Liver (tissue), 9 donors: Measurements from ENCODE around the gene ARHGAP19. TPM values are rescaled to one million over a fixed set of nuclear protein-coding genes. Genes with fewer than 3 reads are reported as not detected.

Experiments used
- DNase-seq: peaks from one replicate; pipeline ENCODE4 v3.0.0-alpha.2; 2017; ENCODE audit warnings: low spot score
- H3K27ac ChIP-seq, 2 donors: one replicate each; pipeline ENCODE4 v1.7.0; 2013; ENCODE audit warnings: inconsistent platforms in 2 of 2, low read length in 2 of 2, control low read depth in 1 of 2, low read depth in 1 of 2, mild to moderate bottlenecking in 1 of 2
- H3K27me3 ChIP-seq, 4 donors: one replicate each; pipeline versions ENCODE4 v1.6.1 to v1.7.0; 2013; ENCODE audit warnings: low read length in 3 of 4, inconsistent platforms in 1 of 4, mild to moderate bottlenecking in 1 of 4, moderate library complexity in 1 of 4; ENCODE audit not compliant: control insufficient read depth in 4 of 4, insufficient read depth in 4 of 4
- H3K36me3 ChIP-seq, 4 donors: one replicate each; pipeline versions ENCODE4 v1.6.1 to v1.7.0; 2013; ENCODE audit warnings: low read length in 3 of 4, mild to moderate bottlenecking in 3 of 4, low read depth in 1 of 4, moderate library complexity in 1 of 4; ENCODE audit not compliant: control insufficient read depth in 4 of 4, insufficient read depth in 3 of 4
- H3K4me1 ChIP-seq, 4 donors: one replicate each; pipeline versions ENCODE4 v1.6.1 to v1.7.0; 2013; ENCODE audit warnings: low read length in 3 of 4, mild to moderate bottlenecking in 3 of 4, moderate library complexity in 1 of 4; ENCODE audit not compliant: control insufficient read depth in 4 of 4, insufficient read depth in 4 of 4
- H3K4me3 ChIP-seq, 3 donors: one replicate each; pipeline versions ENCODE4 v1.6.1 to v1.7.0; 2013; ENCODE audit warnings: low read length in 3 of 3, control low read depth in 1 of 3, low read depth in 1 of 3, mild to moderate bottlenecking in 1 of 3
- H3K9ac ChIP-seq, 2 donors: one replicate each; pipeline ENCODE4 v1.7.0; 2013; ENCODE audit warnings: low read length in 2 of 2, mild to moderate bottlenecking in 2 of 2, moderate library complexity in 2 of 2, control low read depth in 1 of 2, low read depth in 1 of 2
- H3K9me3 ChIP-seq, 4 donors: one replicate each; pipeline versions ENCODE4 v1.6.1 to v1.7.0; 2013; ENCODE audit warnings: low read length in 3 of 4; ENCODE audit not compliant: control insufficient read depth in 4 of 4
- EGR1 ChIP-seq, 2 donors: IDR thresholded peaks; 2 replicates each; pipeline ENCODE4 v1.6.1; 2016 to 2018; ENCODE audit warnings: antibody characterized with exemption in 2 of 2, low read depth in 2 of 2
- FOXA1 ChIP-seq: IDR thresholded peaks from 2 replicates; pipeline ENCODE4 v1.6.1; 2016; ENCODE audit warnings: antibody characterized with exemption
- FOXA2 ChIP-seq: IDR thresholded peaks from 2 replicates; pipeline ENCODE4 v1.6.1; 2016; ENCODE audit warnings: antibody characterized with exemption
- GABPA ChIP-seq, 2 donors: IDR thresholded peaks in 1 of 2; conservative IDR thresholded peaks in 1 of 2; 2 replicates each; pipeline ENCODE4 v1.6.1; 2016; ENCODE audit warnings: antibody characterized with exemption in 2 of 2, mild to moderate bottlenecking in 1 of 2, moderate library complexity in 1 of 2
- HNF4A ChIP-seq, 2 donors: conservative IDR thresholded peaks; 2 replicates each; pipeline ENCODE4 v1.6.1; 2016; ENCODE audit warnings: antibody characterized with exemption in 2 of 2, mild to moderate bottlenecking in 2 of 2
- HNF4G ChIP-seq: IDR thresholded peaks from 2 replicates; pipeline ENCODE4 v1.6.1; 2016; ENCODE audit warnings: antibody characterized with exemption
- JUND ChIP-seq, 2 donors: IDR thresholded peaks; 2 replicates each; pipeline ENCODE4 v1.6.1; 2016; ENCODE audit warnings: antibody characterized with exemption in 2 of 2
- MAX ChIP-seq: IDR thresholded peaks from 2 replicates; pipeline ENCODE4 v1.6.1; 2016; ENCODE audit warnings: antibody characterized with exemption
- RAD21 ChIP-seq, 2 donors: IDR thresholded peaks; 2 replicates each; pipeline ENCODE4 v1.6.1; 2016; ENCODE audit warnings: antibody characterized with exemption in 2 of 2, mild to moderate bottlenecking in 2 of 2
- REST ChIP-seq: IDR thresholded peaks from 2 replicates; pipeline ENCODE4 v1.6.1; 2016; ENCODE audit warnings: antibody characterized with exemption, mild to moderate bottlenecking
- RXRA ChIP-seq, 2 donors: IDR thresholded peaks; 2 replicates each; pipeline ENCODE4 v1.6.1; 2017 to 2018; ENCODE audit warnings: antibody characterized with exemption in 2 of 2, mild to moderate bottlenecking in 1 of 2
- SP1 ChIP-seq: IDR thresholded peaks from 2 replicates; pipeline ENCODE4 v1.6.1; 2018; ENCODE audit warnings: antibody characterized with exemption, mild to moderate bottlenecking
- TAF1 ChIP-seq: conservative IDR thresholded peaks from 2 replicates; pipeline ENCODE4 v1.6.1; 2016; ENCODE audit warnings: antibody characterized with exemption, mild to moderate bottlenecking
- WGBS: extraction: QIAGEN DNeasy Blood & Tissue Kit; methylation state at CpG from one replicate; pipeline ENCODE4 v1.1.7; 2013; 5-methylcytosine and 5-hydroxymethylcytosine counted together
- polyA plus RNA-seq, 2 donors: library from polyadenylated mRNA; stranded (reverse) in 1 of 2; unstranded in 1 of 2; fragments of 200-250 nt in 1 of 2; fragments of >200 nt in 1 of 2; fragmentation: Nextera tagmentation in 1 of 2; extraction: Ambion mirVana in 1 of 2; gene quantifications; one replicate each; pipeline versions ENCODE4 v1.2.1 to v1.2.3, GENCODE V29; 2013 to 2015
- total RNA-seq, 2 donors: library from RNA; depleted of rRNA; stranded (reverse); fragments of >200 nt; gene quantifications; one replicate each; pipeline ENCODE4 v1.2.3, GENCODE V29; 2014
- TF ChIP-seq, protein P1 (sequence below): IDR thresholded peaks from 2 replicates; pipeline ENCODE4 v1.6.1; 2016; ENCODE audit warnings: antibody characterized with exemption
- TF ChIP-seq, protein P2 (sequence below): IDR thresholded peaks from 2 replicates; pipeline ENCODE4 v1.6.1; 2016; ENCODE audit warnings: antibody characterized with exemption
- TF ChIP-seq, protein P3 (sequence below): fragments of 150-350 bp; IDR thresholded peaks from 2 replicates; pipeline ENCODE4 v1.5.1; 2017; ENCODE audit warnings: improper control_type of control experiment, low read depth, low read length; ENCODE audit not compliant: missing input control
- donor health status: healthy.
- donor health status: healthy.
- donor health status: healthy.
- donor health status: healthy.
- donor health status: healthy.

Gene ARHGAP19
- total and polyA plus RNA-seq, 4 donors, result 1.6 to 23.4 (median 3.6) TPM

DNA sequence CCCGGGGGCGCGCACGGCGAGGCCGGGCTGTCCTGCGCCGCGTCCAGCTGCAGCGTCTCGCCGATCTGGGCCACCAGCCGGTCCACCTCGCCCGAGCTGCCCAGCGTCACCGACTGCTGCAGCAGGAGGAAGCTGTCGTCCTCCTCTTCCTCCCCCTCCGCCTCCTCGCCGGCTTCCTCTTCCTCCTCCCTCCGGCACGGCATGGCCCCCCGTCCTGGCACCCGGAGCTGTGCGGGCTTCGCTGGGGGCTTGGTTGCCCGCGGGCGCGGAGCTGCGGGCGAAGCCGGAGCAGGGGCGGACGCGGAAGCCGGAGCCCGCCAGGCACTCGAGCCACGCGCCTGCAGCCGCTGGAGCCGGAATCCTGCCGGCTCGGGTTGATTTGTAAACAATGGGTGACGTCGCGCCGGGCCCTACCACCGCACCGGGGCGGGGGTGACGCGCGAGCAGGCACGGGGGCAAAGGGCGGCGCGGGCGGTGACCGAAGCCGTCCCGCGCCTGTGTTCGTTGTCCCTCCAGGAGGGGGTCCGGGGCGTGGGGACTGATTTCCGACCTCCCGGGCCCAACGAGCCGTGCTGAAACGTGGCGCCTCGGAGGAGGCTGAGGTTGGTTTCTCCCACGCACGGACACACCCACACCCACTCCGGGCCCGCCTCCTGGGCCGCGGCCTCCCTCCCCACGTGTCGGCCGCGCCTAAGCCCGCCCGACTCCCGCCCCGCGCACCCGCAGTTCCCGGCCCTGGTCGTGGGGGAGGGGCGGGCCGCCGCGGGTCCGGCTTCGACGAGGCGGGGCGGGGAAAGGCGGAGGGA lies 42.1 kb upstream of the ARHGAP19 start, which contains the start of gene FRAT2:
FRAT2 (minus strand) TSS at position 360 of the 806 bp plus-strand sequence; CDS start at position 203, 157 bp downstream.
- H3K9me3 ChIP-seq, result no peaks in the 10 kb centered on the region
- H3K27me3 ChIP-seq, result no peaks in the 10 kb centered on the region
- DNase-seq, result peak; percentile 93
- WGBS, result under 1% methylated on average over 103 of the region's 103 CpGs
- no peak for TF ChIP-seq JUND (IDR thresholded peaks at IDR 0.05)
- TF ChIP-seq HNF4G, result no peak
- no peak for TF ChIP-seq GABPA (IDR thresholded peaks at IDR 0.05 in 1 of 2, conservative IDR thresholded peaks at IDR 0.05 in 1 of 2)
- TF ChIP-seq, protein P1, sequence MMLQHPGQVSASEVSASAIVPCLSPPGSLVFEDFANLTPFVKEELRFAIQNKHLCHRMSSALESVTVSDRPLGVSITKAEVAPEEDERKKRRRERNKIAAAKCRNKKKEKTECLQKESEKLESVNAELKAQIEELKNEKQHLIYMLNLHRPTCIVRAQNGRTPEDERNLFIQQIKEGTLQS, result no peak
- peak in 1 of 2 donors; percentile 30 for TF ChIP-seq RXRA (IDR thresholded peaks at IDR 0.05)
- peak; percentile 53 for TF ChIP-seq FOXA2
- TF ChIP-seq, protein P2, sequence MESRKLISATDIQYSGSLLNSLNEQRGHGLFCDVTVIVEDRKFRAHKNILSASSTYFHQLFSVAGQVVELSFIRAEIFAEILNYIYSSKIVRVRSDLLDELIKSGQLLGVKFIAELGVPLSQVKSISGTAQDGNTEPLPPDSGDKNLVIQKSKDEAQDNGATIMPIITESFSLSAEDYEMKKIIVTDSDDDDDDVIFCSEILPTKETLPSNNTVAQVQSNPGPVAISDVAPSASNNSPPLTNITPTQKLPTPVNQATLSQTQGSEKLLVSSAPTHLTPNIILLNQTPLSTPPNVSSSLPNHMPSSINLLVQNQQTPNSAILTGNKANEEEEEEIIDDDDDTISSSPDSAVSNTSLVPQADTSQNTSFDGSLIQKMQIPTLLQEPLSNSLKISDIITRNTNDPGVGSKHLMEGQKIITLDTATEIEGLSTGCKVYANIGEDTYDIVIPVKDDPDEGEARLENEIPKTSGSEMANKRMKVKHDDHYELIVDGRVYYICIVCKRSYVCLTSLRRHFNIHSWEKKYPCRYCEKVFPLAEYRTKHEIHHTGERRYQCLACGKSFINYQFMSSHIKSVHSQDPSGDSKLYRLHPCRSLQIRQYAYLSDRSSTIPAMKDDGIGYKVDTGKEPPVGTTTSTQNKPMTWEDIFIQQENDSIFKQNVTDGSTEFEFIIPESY, result no peak
- TF ChIP-seq RAD21 (IDR thresholded peaks at IDR 0.05), result peak in 1 of 2 donors; percentile 6
- TF ChIP-seq EGR1 (IDR thresholded peaks at IDR 0.05; ENCODE audit: low read depth in 2 of 2), result peak; percentile 54 to 57
- TF ChIP-seq, protein P3, sequence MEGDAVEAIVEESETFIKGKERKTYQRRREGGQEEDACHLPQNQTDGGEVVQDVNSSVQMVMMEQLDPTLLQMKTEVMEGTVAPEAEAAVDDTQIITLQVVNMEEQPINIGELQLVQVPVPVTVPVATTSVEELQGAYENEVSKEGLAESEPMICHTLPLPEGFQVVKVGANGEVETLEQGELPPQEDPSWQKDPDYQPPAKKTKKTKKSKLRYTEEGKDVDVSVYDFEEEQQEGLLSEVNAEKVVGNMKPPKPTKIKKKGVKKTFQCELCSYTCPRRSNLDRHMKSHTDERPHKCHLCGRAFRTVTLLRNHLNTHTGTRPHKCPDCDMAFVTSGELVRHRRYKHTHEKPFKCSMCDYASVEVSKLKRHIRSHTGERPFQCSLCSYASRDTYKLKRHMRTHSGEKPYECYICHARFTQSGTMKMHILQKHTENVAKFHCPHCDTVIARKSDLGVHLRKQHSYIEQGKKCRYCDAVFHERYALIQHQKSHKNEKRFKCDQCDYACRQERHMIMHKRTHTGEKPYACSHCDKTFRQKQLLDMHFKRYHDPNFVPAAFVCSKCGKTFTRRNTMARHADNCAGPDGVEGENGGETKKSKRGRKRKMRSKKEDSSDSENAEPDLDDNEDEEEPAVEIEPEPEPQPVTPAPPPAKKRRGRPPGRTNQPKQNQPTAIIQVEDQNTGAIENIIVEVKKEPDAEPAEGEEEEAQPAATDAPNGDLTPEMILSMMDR, result no peak
- peak; percentile 60 to 65 for TF ChIP-seq HNF4A (conservative IDR thresholded peaks at IDR 0.05)
- peak; percentile 68 for TF ChIP-seq SP1
- TF ChIP-seq TAF1, result no peak
- no peak for TF ChIP-seq FOXA1
- TF ChIP-seq MAX, result no peak
- no peak for TF ChIP-seq REST
- peak within 1 kb of the TSS; percentile 79 to 98 for H3K9ac ChIP-seq
- peak within 1 kb of the TSS; percentile 78 to 88 (median 84) for H3K4me3 ChIP-seq
- H3K27ac ChIP-seq, result peak within 1 kb of the TSS; percentile 90 to 95
- peaks cover 5 to 24% (median 17%) of the 10 kb centered on the region in 4 donors for H3K4me1 ChIP-seq
- no peaks in the 10 kb centered on the region for H3K36me3 ChIP-seq
